ENCODE measurements around the gene ZFP91. TPM values are rescaled to one million over a fixed set of nuclear protein-coding genes. Genes with fewer than 3 reads are reported as not detected.

Gene ZFP91
- total RNA-seq, 1 experiment from 2014 or later: 56.2 TPM

GRCh38 chr11:58637371-58637770 lies 58.5 kb downstream of the ZFP91 start:
- H3K27me3 ChIP-seq (ENCODE audit: low read length): no peaks in the 10 kb centered on the region
- intact Hi-C loops (cut with micrococcal nuclease): no loop called here
- CTCF ChIA-PET: no interaction called here
- H3K9me2 ChIP-seq (replicated peaks; ENCODE audit: low read length): no peaks in the 10 kb centered on the region
- no peaks in the 10 kb centered on the region for H3K79me2 ChIP-seq (ENCODE audit: low read length)
- H3K4me2 ChIP-seq (ENCODE audit: low read length): no peak overlapping the region
- H3K27ac ChIP-seq (ENCODE audit: low read length): no peak overlapping the region
- no peaks in the 10 kb centered on the region for H3K4me1 ChIP-seq (ENCODE audit: insufficient read depth, low read length)
- no peaks in the 10 kb centered on the region for H3F3A ChIP-seq (ENCODE audit: low read length, unreplicated experiment)
- POLR2A ChIA-PET (ENCODE audit: unreplicated experiment): no interaction called here
- no peaks in the 10 kb centered on the region for H3K9me3 ChIP-seq (ENCODE audit: low read length)
- no peak overlapping the region for H2AFZ ChIP-seq (ENCODE audit: low read length)
- no peak overlapping the region for H3K9ac ChIP-seq (ENCODE audit: low read length)
- H4K20me1 ChIP-seq (ENCODE audit: low read length): no peaks in the 10 kb centered on the region
- BruUV-seq (replicated peaks): no TSS peak
- DNase-seq (no peak), ATAC-seq (no peak)
- no peaks in the 10 kb centered on the region for H3K36me3 ChIP-seq (ENCODE audit: low read depth, low read length)
- H3K4me3 ChIP-seq (ENCODE audit: low read length): no peak overlapping the region
- TF ChIP-seq EZH2 (IDR thresholded peaks at IDR 0.05; ENCODE audit: low read length, unreplicated experiment) (no peak), EZH2phosphoT487 (IDR thresholded peaks at IDR 0.05; ENCODE audit: borderline replicate concordance, low read length) (no peak), CTCF (conservative IDR thresholded peaks at IDR 0.05; ENCODE audit: low read depth, low read length) (no peak)

GRCh38 chr11:58639103-58639502 lies 60.2 kb downstream of the ZFP91 start:
- ChIA-PET CTCF (no interaction called here), POLR2A (ENCODE audit: unreplicated experiment) (no interaction called here)
- ATAC-seq: no peak
- Histone ChIP-seq H3K4me3 (ENCODE audit: low read length) (no peak overlapping the region), H3F3A (ENCODE audit: low read length, unreplicated experiment) (no peaks in the 10 kb centered on the region), H3K27me3 (ENCODE audit: low read length) (no peaks in the 10 kb centered on the region; the same call in 1 of the 2 replicates), H3K79me2 (ENCODE audit: low read length) (no peaks in the 10 kb centered on the region), H3K9ac (ENCODE audit: low read length) (no peak overlapping the region), H3K36me3 (ENCODE audit: low read depth, low read length) (no peaks in the 10 kb centered on the region), H3K27ac (ENCODE audit: low read length) (no peak overlapping the region), H4K20me1 (ENCODE audit: low read length) (no peaks in the 10 kb centered on the region), H3K9me3 (ENCODE audit: low read length) (no peaks in the 10 kb centered on the region), H3K9me2 (replicated peaks; ENCODE audit: low read length) (no peaks in the 10 kb centered on the region), H3K4me2 (ENCODE audit: low read length) (no peak overlapping the region), H2AFZ (ENCODE audit: low read length) (no peak overlapping the region), H3K4me1 (ENCODE audit: insufficient read depth, low read length) (no peaks in the 10 kb centered on the region)
- TF ChIP-seq EZH2 (IDR thresholded peaks at IDR 0.05; ENCODE audit: low read length, unreplicated experiment) (no peak), EZH2phosphoT487 (IDR thresholded peaks at IDR 0.05; ENCODE audit: borderline replicate concordance, low read length) (no peak), CTCF (conservative IDR thresholded peaks at IDR 0.05; ENCODE audit: low read depth, low read length) (no peak)
- no TSS peak for BruUV-seq (replicated peaks)
- DNase-seq: no peak
- intact Hi-C loops (cut with micrococcal nuclease): no loop called here

GRCh38 chr11:58639669-58640068 lies 60.8 kb downstream of the ZFP91 start:
- TF ChIP-seq EZH2phosphoT487 (IDR thresholded peaks at IDR 0.05; ENCODE audit: borderline replicate concordance, low read length): no peak
- TF ChIP-seq EZH2 (IDR thresholded peaks at IDR 0.05; ENCODE audit: low read length, unreplicated experiment): no peak
- no peak for TF ChIP-seq CTCF (conservative IDR thresholded peaks at IDR 0.05; ENCODE audit: low read depth, low read length)
- H3K79me2 ChIP-seq (ENCODE audit: low read length): no peaks in the 10 kb centered on the region
- no peaks in the 10 kb centered on the region for H4K20me1 ChIP-seq (ENCODE audit: low read length)
- H3K9me3 ChIP-seq (ENCODE audit: low read length): no peaks in the 10 kb centered on the region
- no peaks in the 10 kb centered on the region for H3K9me2 ChIP-seq (replicated peaks; ENCODE audit: low read length)
- H3K9ac ChIP-seq (ENCODE audit: low read length): no peak overlapping the region
- ChIA-PET POLR2A (ENCODE audit: unreplicated experiment) (no interaction called here), CTCF (no interaction called here)
- BruUV-seq (replicated peaks): no TSS peak
- H3K36me3 ChIP-seq (ENCODE audit: low read depth, low read length): no peaks in the 10 kb centered on the region
- no peak overlapping the region for H3K27ac ChIP-seq (ENCODE audit: low read length)
- H3K27me3 ChIP-seq (ENCODE audit: low read length): no peaks in the 10 kb centered on the region; the same call in 1 of the 2 replicates
- H3K4me3 ChIP-seq (ENCODE audit: low read length): no peak overlapping the region
- no peak for DNase-seq
- no peak overlapping the region for H3K4me2 ChIP-seq (ENCODE audit: low read length)
- H3F3A ChIP-seq (ENCODE audit: low read length, unreplicated experiment): no peaks in the 10 kb centered on the region
- intact Hi-C loops (cut with micrococcal nuclease): no loop called here
- no peak overlapping the region for H2AFZ ChIP-seq (ENCODE audit: low read length)
- H3K4me1 ChIP-seq (ENCODE audit: insufficient read depth, low read length): no peaks in the 10 kb centered on the region
- no peak for ATAC-seq
